HepG2 (cell line): ENCODE measurements around the gene CCND1. TPM values are rescaled to one million over a fixed set of nuclear protein-coding genes. Genes with fewer than 3 reads are reported as not detected.

Experiments used
- AHR ChIP-seq: IDR thresholded peaks from 2 replicates; pipeline ENCODE4 v1.6.1; 2018; ENCODE audit warnings: missing genetic modification reagents, missing compliant biosample characterization
- DMAP1 ChIP-seq: IDR thresholded peaks from 2 replicates; pipeline ENCODE4 v1.6.1; 2016
- FOXP1 ChIP-seq, 2 experiments: fragments of 450-650 bp in 1 of 2; IDR thresholded peaks; 2 replicates each; pipeline ENCODE4 v1.6.1; 2017 to 2018; ENCODE audit warnings: antibody characterized with exemption in 1 of 2
- GZF1 ChIP-seq: sonication (generic); formaldehyde crosslinking; IDR thresholded peaks from 2 replicates; pipeline ENCODE4 v1.5.1; 2020; ENCODE audit warnings: mild to moderate bottlenecking, missing genetic modification reagents
- HDAC1 ChIP-seq: sonication (generic); formaldehyde crosslinking; IDR thresholded peaks from 2 replicates; pipeline ENCODE4 v1.5.1; 2020; ENCODE audit warnings: mild to moderate bottlenecking, missing genetic modification reagents
- JDP2 ChIP-seq: sonication (generic); formaldehyde crosslinking; IDR thresholded peaks from 2 replicates; pipeline ENCODE4 v1.8.1; 2022; ENCODE audit warnings: missing genetic modification reagents, borderline replicate concordance
- KLF12 ChIP-seq: sonication (generic); formaldehyde crosslinking; IDR thresholded peaks from 2 replicates; pipeline ENCODE4 v1.4.0; 2020; ENCODE audit warnings: missing genetic modification reagents, borderline replicate concordance
- MLX ChIP-seq: IDR thresholded peaks from 2 replicates; pipeline ENCODE4 v1.6.1; 2016
- RORA ChIP-seq: sonication (generic); formaldehyde crosslinking; IDR thresholded peaks from 2 replicates; pipeline ENCODE4 v1.5.0; 2020; ENCODE audit warnings: mild to moderate bottlenecking, missing genetic modification reagents, moderate library complexity
- SAFB2 ChIP-seq: sonication (generic); formaldehyde crosslinking; IDR thresholded peaks from 2 replicates; pipeline ENCODE4 v1.5.1; 2020; ENCODE audit warnings: missing genetic modification reagents, low read depth, mild to moderate bottlenecking, borderline replicate concordance
- SALL2 ChIP-seq: sonication (generic); formaldehyde crosslinking; IDR thresholded peaks from 2 replicates; pipeline ENCODE4 v1.8.1; 2023; ENCODE audit warnings: mild to moderate bottlenecking, missing genetic modification reagents, inconsistent platforms
- SMAD9 ChIP-seq: sonication (generic); formaldehyde crosslinking; IDR thresholded peaks from 2 replicates; pipeline ENCODE4 v1.5.1; 2020; ENCODE audit warnings: mild to moderate bottlenecking, missing genetic modification reagents
- ZBED4 ChIP-seq: sonication (generic); formaldehyde crosslinking; IDR thresholded peaks from 2 replicates; pipeline ENCODE4 v1.4.0; 2020; ENCODE audit warnings: missing genetic modification reagents, borderline replicate concordance
- ZNF235 ChIP-seq: sonication (generic); formaldehyde crosslinking; IDR thresholded peaks from 2 replicates; pipeline ENCODE4 v1.8.1; 2023; ENCODE audit warnings: mild to moderate bottlenecking, missing genetic modification reagents, borderline replicate concordance
- ZNF275 ChIP-seq: sonication (generic); formaldehyde crosslinking; IDR thresholded peaks from 2 replicates; pipeline ENCODE4 v1.8.0; 2022; ENCODE audit warnings: missing genetic modification reagents, mild to moderate bottlenecking, inconsistent platforms, borderline replicate concordance
- ZNF30 ChIP-seq: sonication (generic); formaldehyde crosslinking; IDR thresholded peaks from 2 replicates; pipeline ENCODE4 v1.5.0; 2020; ENCODE audit warnings: mild to moderate bottlenecking, missing genetic modification reagents
- ZNF547 ChIP-seq: sonication (generic); formaldehyde crosslinking; IDR thresholded peaks from 2 replicates; pipeline ENCODE4 v1.5.1; 2020; ENCODE audit warnings: mild to moderate bottlenecking, missing genetic modification reagents
- ZNF83 ChIP-seq: sonication (generic); formaldehyde crosslinking; IDR thresholded peaks from 2 replicates; pipeline ENCODE4 v1.4.0; 2020; ENCODE audit warnings: missing genetic modification reagents, mild to moderate bottlenecking, borderline replicate concordance
- ZSCAN29 ChIP-seq: sonication (generic); formaldehyde crosslinking; conservative IDR thresholded peaks from 2 replicates; pipeline ENCODE4 v1.4.0; 2020; ENCODE audit warnings: mild to moderate bottlenecking, missing genetic modification reagents
- ZUFSP ChIP-seq: sonication (generic); formaldehyde crosslinking; IDR thresholded peaks from 2 replicates; pipeline ENCODE4 v1.9.0; 2021; ENCODE audit warnings: missing genetic modification reagents, mild to moderate bottlenecking, borderline replicate concordance
- polyA plus RNA-seq, 8 experiments: library from polyadenylated mRNA; depleted of rRNA in 3 of 8; stranded (reverse) in 7 of 8; unstranded in 1 of 8; fragments of >200 nt; fragmentation: Illumina TruSeq in 4 of 8; extraction: Trizol in 4 of 8; gene quantifications; 2 replicates each; pipeline versions ENCODE4 v1.2.1 to v1.2.3, GENCODE V29; 2011 to 2016; ENCODE audit warnings: low read depth in 4 of 8, missing spikeins in 1 of 8, mixed read lengths in 1 of 8; ENCODE audit not compliant: insufficient read depth in 1 of 8
- total RNA-seq, 5 experiments: library from RNA; depleted of rRNA; stranded (reverse); fragments of >200 nt; fragmentation: Illumina TruSeq; extraction: Trizol; gene quantifications; 2 replicates each; pipeline ENCODE4 v1.2.3, GENCODE V29; 2016; ENCODE audit warnings: low read depth in 1 of 5
- TF ChIP-seq, protein P1 (sequence below): sonication (generic); formaldehyde crosslinking; IDR thresholded peaks from 2 replicates; pipeline ENCODE4 v1.4.0; 2020; ENCODE audit warnings: missing genetic modification reagents
- TF ChIP-seq, protein P2 (sequence below): sonication (generic); formaldehyde crosslinking; IDR thresholded peaks from 2 replicates; pipeline ENCODE4 v1.4.0; 2020; ENCODE audit warnings: missing genetic modification reagents

CCND1 gene
- total and polyA plus RNA-seq, 2 of the 13 experiments (the other 11 are each of a cell fraction or from before 2014, with no cell fraction given): 107 to 136 TPM

- peak; percentile 61; the same call in 1 of the 2 replicates for TF ChIP-seq KLF12 (CRISPR knock-in tag)
- TF ChIP-seq JDP2 (CRISPR knock-in tag): no peak
- no peak for TF ChIP-seq ZNF235 (CRISPR knock-in tag)
- no peak for TF ChIP-seq RORA
- no peak for TF ChIP-seq FOXP1 (IDR thresholded peaks at IDR 0.05)
- peak; percentile 55; the same call in 1 of the 2 replicates for TF ChIP-seq FOXP1 (CRISPR knock-in tag; IDR thresholded peaks at IDR 0.05)
- TF ChIP-seq GZF1 (CRISPR knock-in tag): no peak
- 0 out of 2 replicates have a peak, but pooled peaks have one; percentile 19 for TF ChIP-seq MLX (CRISPR knock-in tag)
- TF ChIP-seq, protein P1, sequence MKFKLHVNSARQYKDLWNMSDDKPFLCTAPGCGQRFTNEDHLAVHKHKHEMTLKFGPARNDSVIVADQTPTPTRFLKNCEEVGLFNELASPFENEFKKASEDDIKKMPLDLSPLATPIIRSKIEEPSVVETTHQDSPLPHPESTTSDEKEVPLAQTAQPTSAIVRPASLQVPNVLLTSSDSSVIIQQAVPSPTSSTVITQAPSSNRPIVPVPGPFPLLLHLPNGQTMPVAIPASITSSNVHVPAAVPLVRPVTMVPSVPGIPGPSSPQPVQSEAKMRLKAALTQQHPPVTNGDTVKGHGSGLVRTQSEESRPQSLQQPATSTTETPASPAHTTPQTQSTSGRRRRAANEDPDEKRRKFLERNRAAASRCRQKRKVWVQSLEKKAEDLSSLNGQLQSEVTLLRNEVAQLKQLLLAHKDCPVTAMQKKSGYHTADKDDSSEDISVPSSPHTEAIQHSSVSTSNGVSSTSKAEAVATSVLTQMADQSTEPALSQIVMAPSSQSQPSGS: 0 out of 2 replicates have a peak, but pooled peaks have one; percentile 22
- peak; percentile 37; the same call in 1 of the 2 replicates for TF ChIP-seq ZBED4 (CRISPR knock-in tag)
- TF ChIP-seq HDAC1 (CRISPR knock-in tag): peak; percentile 60
- no peak for TF ChIP-seq DMAP1 (CRISPR knock-in tag)
- TF ChIP-seq ZNF547 (CRISPR knock-in tag): no peak
- no peak for TF ChIP-seq SMAD9
- TF ChIP-seq, protein P2, sequence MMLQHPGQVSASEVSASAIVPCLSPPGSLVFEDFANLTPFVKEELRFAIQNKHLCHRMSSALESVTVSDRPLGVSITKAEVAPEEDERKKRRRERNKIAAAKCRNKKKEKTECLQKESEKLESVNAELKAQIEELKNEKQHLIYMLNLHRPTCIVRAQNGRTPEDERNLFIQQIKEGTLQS: no peak
- TF ChIP-seq ZUFSP (CRISPR knock-in tag): no peak
- TF ChIP-seq ZNF83 (CRISPR knock-in tag): no peak
- no peak for TF ChIP-seq ZNF30
- no peak for TF ChIP-seq ZNF275 (CRISPR knock-in tag)
- TF ChIP-seq SAFB2 (CRISPR knock-in tag): no peak
- peak; percentile 52; the same call in 1 of the 2 replicates for TF ChIP-seq AHR (CRISPR knock-in tag)
- TF ChIP-seq SALL2 (CRISPR knock-in tag): 0 out of 2 replicates have a peak, but pooled peaks have one; percentile 51
- no peak for TF ChIP-seq ZSCAN29 (CRISPR knock-in tag)
These were observed 61.3 kb downstream of the CCND1 start (continued) for GRCh38 chr11:69702239-69702691.
